Bronchial epithelial cell (primary cell): Measurements from ENCODE around the gene CPXM2. TPM values are rescaled to one million over a fixed set of nuclear protein-coding genes. Genes with fewer than 3 reads are reported as not detected.

Experiments
- DNase-seq: peaks from one replicate; pipeline ENCODE4 v3.0.0-alpha.2; 2010; ENCODE audit warnings: low read depth
- FAIRE-seq: peaks from 2 replicates; lab custom pipeline; 2011; peaks lifted over from hg19 to GRCh38; lab: Jason Lieb, UNC
- H3K27me3 ChIP-seq: 2 replicates; pipeline ENCODE4 v1.5.1; 2011; ENCODE audit warnings: low read length; ENCODE audit not compliant: control insufficient read depth, insufficient read depth
- H3K36me3 ChIP-seq: 2 replicates; pipeline ENCODE4 v1.5.1; 2011; ENCODE audit warnings: low read length; ENCODE audit not compliant: control insufficient read depth, insufficient read depth
- H3K4me3 ChIP-seq: 2 replicates; pipeline ENCODE4 v1.5.1; 2011; ENCODE audit warnings: mild to moderate bottlenecking, low read depth, low read length, control low read depth
- total RNA-seq: library from RNA; depleted of rRNA; stranded (reverse); fragments of >200 nt; gene quantifications from 2 replicates; pipeline ENCODE4 v1.2.1, GENCODE V29; 2014
- TF ChIP-seq, protein P1 (sequence below): IDR thresholded peaks from 2 replicates; pipeline ENCODE4 v1.5.1; 2011; ENCODE audit warnings: mild to moderate bottlenecking, moderate library complexity, low read length, control low read depth, inconsistent platforms; ENCODE audit not compliant: insufficient read depth, severe bottlenecking

CPXM2 gene
- total RNA-seq, 1 donor from 2014 or later: 0.26 TPM

DNA sequence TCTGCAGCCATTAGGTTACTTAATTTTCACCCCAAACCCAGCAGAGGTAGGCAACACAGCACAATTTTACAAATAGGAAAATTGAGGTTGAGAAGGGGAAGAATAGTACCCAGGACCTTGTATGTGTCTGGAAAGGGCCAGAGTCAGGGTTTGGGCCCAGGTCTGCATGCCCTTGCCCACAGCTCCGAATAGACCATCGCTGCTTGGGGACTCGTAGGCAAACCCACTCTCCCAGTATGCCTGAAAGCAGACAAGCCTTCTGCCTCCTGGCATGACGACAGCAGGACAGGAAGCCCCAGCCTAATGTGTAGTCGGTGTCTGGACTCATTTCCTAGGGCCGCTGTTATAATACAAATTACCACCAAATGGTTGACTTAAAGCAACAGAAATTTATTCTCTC, 133.8 kb downstream of the CPXM2 start:
- Histone ChIP-seq H3K27me3 (no peaks in the 10 kb centered on the region), H3K36me3 (no peaks in the 10 kb centered on the region), H3K4me3 (no peak overlapping the region)
- no peak for FAIRE-seq
- DNase-seq: no peak
- TF ChIP-seq, protein P1, sequence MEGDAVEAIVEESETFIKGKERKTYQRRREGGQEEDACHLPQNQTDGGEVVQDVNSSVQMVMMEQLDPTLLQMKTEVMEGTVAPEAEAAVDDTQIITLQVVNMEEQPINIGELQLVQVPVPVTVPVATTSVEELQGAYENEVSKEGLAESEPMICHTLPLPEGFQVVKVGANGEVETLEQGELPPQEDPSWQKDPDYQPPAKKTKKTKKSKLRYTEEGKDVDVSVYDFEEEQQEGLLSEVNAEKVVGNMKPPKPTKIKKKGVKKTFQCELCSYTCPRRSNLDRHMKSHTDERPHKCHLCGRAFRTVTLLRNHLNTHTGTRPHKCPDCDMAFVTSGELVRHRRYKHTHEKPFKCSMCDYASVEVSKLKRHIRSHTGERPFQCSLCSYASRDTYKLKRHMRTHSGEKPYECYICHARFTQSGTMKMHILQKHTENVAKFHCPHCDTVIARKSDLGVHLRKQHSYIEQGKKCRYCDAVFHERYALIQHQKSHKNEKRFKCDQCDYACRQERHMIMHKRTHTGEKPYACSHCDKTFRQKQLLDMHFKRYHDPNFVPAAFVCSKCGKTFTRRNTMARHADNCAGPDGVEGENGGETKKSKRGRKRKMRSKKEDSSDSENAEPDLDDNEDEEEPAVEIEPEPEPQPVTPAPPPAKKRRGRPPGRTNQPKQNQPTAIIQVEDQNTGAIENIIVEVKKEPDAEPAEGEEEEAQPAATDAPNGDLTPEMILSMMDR: no peak

DNA sequence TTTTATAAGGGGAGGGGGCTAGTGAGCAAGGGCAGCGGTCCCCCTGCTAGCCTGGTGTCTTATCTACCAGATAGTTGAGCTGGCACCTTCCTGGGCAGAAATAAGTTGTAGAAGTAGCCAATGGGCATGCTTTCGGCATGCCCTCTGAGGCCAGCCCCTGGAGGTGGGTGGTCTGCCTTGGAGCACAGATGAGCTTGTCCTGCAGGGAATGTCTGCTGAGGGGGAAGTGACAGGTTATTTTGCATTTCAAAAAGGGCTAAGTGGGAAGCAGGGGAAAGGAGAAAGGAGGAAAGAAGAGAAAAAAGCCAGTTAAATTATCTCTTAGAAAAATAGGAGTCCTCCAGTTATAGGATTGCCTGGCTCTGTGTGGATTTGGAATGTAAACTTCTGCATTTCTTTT, 136.5 kb downstream of the CPXM2 start:
- FAIRE-seq: no peak

DNA sequence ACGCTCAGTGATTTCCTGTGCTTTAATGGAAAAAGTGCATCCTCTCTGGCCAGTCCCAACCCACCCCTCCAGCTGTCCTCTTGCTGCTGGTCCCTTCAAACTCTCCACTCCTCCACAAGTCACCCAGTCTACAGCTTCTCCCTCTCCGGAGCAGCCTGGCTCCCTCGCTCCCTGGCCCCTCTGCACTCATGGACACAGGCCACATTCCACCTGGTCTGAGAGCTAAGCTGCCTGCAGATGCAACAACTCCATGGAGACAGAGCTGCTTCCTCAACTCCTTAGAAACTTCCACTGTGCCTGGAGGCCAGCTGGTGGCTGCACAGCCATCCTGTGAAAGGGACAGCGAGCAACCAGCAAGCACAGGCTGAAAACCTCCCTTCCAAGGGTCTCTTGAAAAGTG, 137.5 kb downstream of the CPXM2 start:
- TF ChIP-seq, protein P1: no peak
- FAIRE-seq (no peak), DNase-seq (no peak)
- no peak overlapping the region for H3K4me3 ChIP-seq
- no peaks in the 10 kb centered on the region for H3K36me3 ChIP-seq
- no peaks in the 10 kb centered on the region for H3K27me3 ChIP-seq

More for the DNA sequence above, 136.5 kb downstream of the CPXM2 start:
- TF ChIP-seq, protein P1: no peak
- Histone ChIP-seq H3K36me3 (no peaks in the 10 kb centered on the region), H3K4me3 (no peak overlapping the region), H3K27me3 (no peaks in the 10 kb centered on the region)
- DNase-seq: no peak

DNA sequence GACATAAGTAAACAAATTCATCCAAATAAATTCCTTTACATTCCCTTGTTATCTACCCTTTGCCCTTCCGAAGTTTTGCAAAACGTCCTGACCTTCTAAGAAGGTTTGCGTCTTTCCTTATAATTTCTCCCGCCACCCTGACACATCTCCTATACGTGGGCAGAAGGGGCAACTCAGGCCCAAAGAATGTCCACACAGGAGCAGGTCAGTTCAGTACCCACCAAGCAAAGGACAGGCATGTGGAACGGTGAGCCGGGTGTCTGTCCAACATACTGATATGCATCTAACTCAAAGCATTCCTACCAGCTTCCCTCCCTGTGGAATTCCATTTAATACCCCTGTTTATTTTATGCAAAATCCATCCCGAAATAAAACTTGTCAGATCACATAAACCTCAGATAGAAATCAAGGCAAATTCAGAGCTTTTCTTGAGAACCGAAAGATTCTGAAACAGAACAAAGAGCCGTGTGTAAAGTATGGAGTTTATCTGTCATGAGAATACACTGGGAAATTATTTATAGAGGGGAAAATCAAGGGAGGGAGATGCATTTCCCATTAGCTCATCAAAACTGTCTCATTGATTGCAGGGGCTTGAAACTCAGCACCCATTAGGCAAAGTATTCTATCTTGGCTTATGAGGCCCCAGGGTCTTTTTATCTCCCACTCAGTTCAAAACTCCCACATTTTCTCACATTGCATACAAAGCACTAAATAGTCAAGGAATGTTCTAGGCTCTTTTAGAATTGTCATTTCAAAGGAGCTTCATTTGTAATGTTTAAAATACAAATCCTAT, 140.1 kb downstream of the CPXM2 start:
- no peaks in the 10 kb centered on the region for H3K36me3 ChIP-seq
- no peak for DNase-seq
- TF ChIP-seq, protein P1: no peak
- H3K4me3 ChIP-seq: no peak overlapping the region
- no peak for FAIRE-seq
- no peaks in the 10 kb centered on the region for H3K27me3 ChIP-seq

DNA sequence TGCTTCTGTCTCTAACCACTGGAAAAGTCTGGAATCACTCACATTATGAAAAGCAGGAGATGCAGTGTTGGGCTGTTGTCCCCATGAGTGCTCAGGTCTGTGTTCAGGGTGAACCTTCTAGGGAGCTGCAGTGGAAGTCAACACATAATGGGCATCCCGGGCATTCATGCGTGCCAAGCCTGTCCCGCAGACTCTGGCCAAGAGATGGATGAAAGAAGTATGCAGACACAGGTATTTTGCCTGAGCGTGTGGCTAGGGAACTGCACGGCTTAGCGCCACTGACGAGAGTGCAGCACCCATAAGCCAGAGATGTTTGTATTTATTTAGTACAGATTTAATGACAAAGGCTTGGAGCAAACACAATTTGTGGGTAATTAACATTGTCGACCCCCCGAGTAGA, 140.7 kb downstream of the CPXM2 start:
- no peak for DNase-seq
- no peak overlapping the region for H3K4me3 ChIP-seq
- no peaks in the 10 kb centered on the region for H3K36me3 ChIP-seq
- no peaks in the 10 kb centered on the region for H3K27me3 ChIP-seq
- TF ChIP-seq, protein P1: no peak
- no peak for FAIRE-seq
